CD14-positive monocyte (primary cell): ENCODE measurements around the gene MACC1. TPM values are rescaled to one million over a fixed set of nuclear protein-coding genes. Genes with fewer than 3 reads are reported as not detected.

ENCODE experiments used
- DNase-seq, 3 donors: peaks; one replicate each; pipeline ENCODE4 v3.0.0-alpha.2; 2011 to 2022
- H2AFZ ChIP-seq: 2 replicates; pipeline ENCODE4 v1.6.0; 2012; ENCODE audit warnings: mild to moderate bottlenecking, low read depth, low read length, inconsistent platforms; ENCODE audit not compliant: insufficient read depth, poor library complexity, severe bottlenecking
- H3K27ac ChIP-seq, 2 donors: 1 replicate in 1 of 2; 2 replicates in 1 of 2; pipeline ENCODE4 v1.5.1; 2012 to 2013; ENCODE audit warnings: low read length in 2 of 2, control low read depth in 1 of 2, inconsistent platforms in 1 of 2, low read depth in 1 of 2, mild to moderate bottlenecking in 1 of 2
- H3K27me3 ChIP-seq, 2 donors: one replicate each; pipeline versions ENCODE4 v1.6.0 to v1.6.1; 2011 to 2013; ENCODE audit warnings: low read length in 2 of 2; ENCODE audit not compliant: control insufficient read depth in 2 of 2, insufficient read depth in 2 of 2
- H3K36me3 ChIP-seq, 2 donors: replicated peaks in 1 of 2; 1 replicate in 1 of 2; 2 replicates in 1 of 2; pipeline versions ENCODE4 v1.5.1 to v1.6.1; 2012 to 2013; ENCODE audit warnings: low read length in 2 of 2, control low read depth in 1 of 2, inconsistent platforms in 1 of 2, mild to moderate bottlenecking in 1 of 2; ENCODE audit not compliant: insufficient read depth in 2 of 2, control insufficient read depth in 1 of 2
- H3K4me1 ChIP-seq, 2 donors: 1 replicate in 1 of 2; 2 replicates in 1 of 2; pipeline versions ENCODE4 v1.5.1 to v1.6.1; 2012 to 2013; ENCODE audit warnings: low read length in 2 of 2, control low read depth in 1 of 2, inconsistent platforms in 1 of 2, mild to moderate bottlenecking in 1 of 2, moderate library complexity in 1 of 2; ENCODE audit not compliant: insufficient read depth in 2 of 2, control insufficient read depth in 1 of 2
- H3K4me2 ChIP-seq: replicated peaks from 2 replicates; pipeline ENCODE3; 2012; ENCODE audit warnings: low read length, moderate library complexity, mild to moderate bottlenecking; ENCODE audit not compliant: poor library complexity, severe bottlenecking; ENCODE audit errors: extremely low read depth
- H3K4me3 ChIP-seq, 3 experiments: fragments of 200-600 bp in 1 of 3; sonication (generic) in 1 of 3; replicated peaks in 1 of 3; 1 replicate in 2 of 3; 2 replicates in 1 of 3; pipeline ENCODE4 v1.5.1; 2011 to 2013; ENCODE audit warnings: low read length in 3 of 3, mild to moderate bottlenecking in 3 of 3, control low read depth in 2 of 3, low read depth in 2 of 3, inconsistent platforms in 1 of 3, moderate library complexity in 1 of 3
- H3K79me2 ChIP-seq: 2 replicates; pipeline ENCODE4 v1.6.0; 2012; ENCODE audit warnings: mild to moderate bottlenecking, control low read depth, inconsistent platforms, low read length, moderate library complexity; ENCODE audit not compliant: insufficient read depth
- H3K9ac ChIP-seq: 2 replicates; pipeline ENCODE4 v1.6.0; 2017; ENCODE audit warnings: low read length, mild to moderate bottlenecking; ENCODE audit not compliant: insufficient read depth, poor library complexity, severe bottlenecking
- H3K9me3 ChIP-seq, 2 donors: replicated peaks in 1 of 2; 1 replicate in 1 of 2; 2 replicates in 1 of 2; pipeline versions ENCODE4 v1.5.1 to v1.6.1; 2012 to 2013; ENCODE audit warnings: low read length in 2 of 2, control low read depth in 1 of 2; ENCODE audit not compliant: control insufficient read depth in 1 of 2, insufficient read depth in 1 of 2
- H4K20me1 ChIP-seq: 2 replicates; pipeline ENCODE4 v1.6.0; 2012; ENCODE audit warnings: mild to moderate bottlenecking, low read length, control low read depth, moderate library complexity; ENCODE audit not compliant: insufficient read depth
- H3K27ac Mint-ChIP-seq, 7 donors: one replicate each; pipeline ENCODE4 v1.8.0; 2020; ENCODE audit warnings: mild to moderate bottlenecking in 7 of 7, mixed read lengths in 7 of 7, moderate library complexity in 6 of 7, inconsistent platforms in 2 of 7
- H3K27me3 Mint-ChIP-seq, 3 donors: one replicate each; pipeline ENCODE4 v1.8.0; 2021 to 2022; ENCODE audit warnings: low read depth in 3 of 3, mild to moderate bottlenecking in 3 of 3, mixed read lengths in 3 of 3, moderate library complexity in 3 of 3, inconsistent platforms in 1 of 3
- H3K36me3 Mint-ChIP-seq, 2 donors: one replicate each; pipeline ENCODE4 v1.8.0; 2020; ENCODE audit warnings: mixed read lengths in 2 of 2, inconsistent platforms in 1 of 2, mild to moderate bottlenecking in 1 of 2
- H3K4me1 Mint-ChIP-seq: one replicate; pipeline ENCODE4 v1.8.0; 2020; ENCODE audit warnings: mild to moderate bottlenecking, mixed read lengths
- H3K4me3 Mint-ChIP-seq, 2 donors: one replicate each; pipeline ENCODE4 v1.8.0; 2020; ENCODE audit warnings: mild to moderate bottlenecking in 2 of 2, mixed read lengths in 2 of 2, moderate library complexity in 1 of 2
- H3K9me3 Mint-ChIP-seq, 7 donors: one replicate each; pipeline ENCODE4 v1.8.0; 2020 to 2022; ENCODE audit warnings: mixed read lengths in 7 of 7, mild to moderate bottlenecking in 6 of 7, moderate library complexity in 6 of 7, inconsistent platforms in 2 of 7
- WGBS: methylation state at CpG from one replicate; pipeline ENCODE4 v1.1.5; 2013; ENCODE audit warnings: missing lambda C conversion rate; ENCODE audit not compliant: insufficient coverage; 5-methylcytosine and 5-hydroxymethylcytosine counted together
- intact Hi-C, 2 donors: fragments of 100-400 bp; cut with micrococcal nuclease; formaldehyde crosslinking; loops; one replicate each; pipeline versions ENCODE4 v1.15.0 to v1.15.1; 2023
- polyA plus RNA-seq, 3 donors: library from polyadenylated mRNA; depleted of rRNA in 1 of 3; unstranded in 2 of 3; stranded (reverse) in 1 of 3; fragments of 300-500 nt in 2 of 3; fragments of >200 nt in 1 of 3; fragmentation: Illumina TruSeq in 2 of 3; gene quantifications; 1 replicate in 2 of 3; 2 replicates in 1 of 3; pipeline ENCODE4 v1.2.3, GENCODE V29; 2012 to 2021
- TF ChIP-seq, protein P1 (sequence below): fragments of 200-600 bp; IDR thresholded peaks from one replicate; pipeline ENCODE4 v1.8.0; 2022; ENCODE audit warnings: antibody characterized with exemption, mild to moderate bottlenecking

MACC1 gene
- polyA plus RNA-seq, 3 donors: not detected

GRCh38 chr7:20146451-20146850, 70.7 kb downstream of the MACC1 start:
- intact Hi-C loops: no loop called here
- TF ChIP-seq, protein P1, sequence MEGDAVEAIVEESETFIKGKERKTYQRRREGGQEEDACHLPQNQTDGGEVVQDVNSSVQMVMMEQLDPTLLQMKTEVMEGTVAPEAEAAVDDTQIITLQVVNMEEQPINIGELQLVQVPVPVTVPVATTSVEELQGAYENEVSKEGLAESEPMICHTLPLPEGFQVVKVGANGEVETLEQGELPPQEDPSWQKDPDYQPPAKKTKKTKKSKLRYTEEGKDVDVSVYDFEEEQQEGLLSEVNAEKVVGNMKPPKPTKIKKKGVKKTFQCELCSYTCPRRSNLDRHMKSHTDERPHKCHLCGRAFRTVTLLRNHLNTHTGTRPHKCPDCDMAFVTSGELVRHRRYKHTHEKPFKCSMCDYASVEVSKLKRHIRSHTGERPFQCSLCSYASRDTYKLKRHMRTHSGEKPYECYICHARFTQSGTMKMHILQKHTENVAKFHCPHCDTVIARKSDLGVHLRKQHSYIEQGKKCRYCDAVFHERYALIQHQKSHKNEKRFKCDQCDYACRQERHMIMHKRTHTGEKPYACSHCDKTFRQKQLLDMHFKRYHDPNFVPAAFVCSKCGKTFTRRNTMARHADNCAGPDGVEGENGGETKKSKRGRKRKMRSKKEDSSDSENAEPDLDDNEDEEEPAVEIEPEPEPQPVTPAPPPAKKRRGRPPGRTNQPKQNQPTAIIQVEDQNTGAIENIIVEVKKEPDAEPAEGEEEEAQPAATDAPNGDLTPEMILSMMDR: no peak
- Histone ChIP-seq H3K9me3 (no peaks in the 10 kb centered on the region), H3K4me2 (no peak overlapping the region), H3K36me3 (no peaks in the 10 kb centered on the region), H3K79me2 (no peaks in the 10 kb centered on the region), H4K20me1 (no peaks in the 10 kb centered on the region), H3K27me3 (no peaks in the 10 kb centered on the region), H3K4me1 (peaks cover 8% of the 10 kb centered on the region in 2 donors), H2AFZ (peak overlapping the region; percentile 15), H3K4me3 (no peak overlapping the region), H3K27ac (no peak overlapping the region), H3K9ac (no peak overlapping the region)
- no peak for DNase-seq
- H3K27ac Mint-ChIP-seq: peak overlapping the region in 1 of 7 donors; percentile 31
- no peaks in the 10 kb centered on the region for H3K36me3 Mint-ChIP-seq
- H3K27me3 Mint-ChIP-seq: peaks cover 0 to 2% (median 0%) of the 10 kb centered on the region in 3 donors
- peaks cover 19% of the 10 kb centered on the region for H3K4me1 Mint-ChIP-seq
- WGBS: no CpG with 5 or more reads among the region's 3 CpGs
- no peak overlapping the region for H3K4me3 Mint-ChIP-seq
- peaks cover 0 to 3% (median 0%) of the 10 kb centered on the region in 7 donors for H3K9me3 Mint-ChIP-seq

- intact Hi-C loops: no loop called here
- Mint-ChIP-seq H3K4me1 (peaks cover 10% of the 10 kb centered on the region), H3K27ac (peak overlapping the region in 1 of 7 donors; percentile 52), H3K4me3 (no peak overlapping the region), H3K36me3 (no peaks in the 10 kb centered on the region), H3K27me3 (peaks cover 0 to 2% (median 0%) of the 10 kb centered on the region in 3 donors), H3K9me3 (peaks cover 0 to 3% (median 0%) of the 10 kb centered on the region in 7 donors)
- Histone ChIP-seq H3K9me3 (no peaks in the 10 kb centered on the region), H3K27ac (no peak overlapping the region), H2AFZ (no peak overlapping the region), H3K9ac (no peak overlapping the region), H4K20me1 (no peaks in the 10 kb centered on the region), H3K4me1 (peaks cover 0 to 3% of the 10 kb centered on the region in 2 donors), H3K4me2 (no peak overlapping the region), H3K27me3 (no peaks in the 10 kb centered on the region), H3K4me3 (no peak overlapping the region), H3K79me2 (no peaks in the 10 kb centered on the region), H3K36me3 (no peaks in the 10 kb centered on the region)
- no CpG with 5 or more reads among the region's 3 CpGs for WGBS
- TF ChIP-seq, protein P1: no peak
- no peak for DNase-seq
These were observed 72.4 kb downstream of the MACC1 start for GRCh38 chr7:20144801-20145200.
